HCT116 (cell line): ENCODE data around the gene MESD. TPM values are rescaled to one million over a fixed set of nuclear protein-coding genes. Genes with fewer than 3 reads are reported as not detected.

Experiments used
- ATAC-seq: fragments of 200-7000 bp; cut with Tn5 transposase; 2 replicates; pipeline ENCODE4 v1.9.1; 2020; ENCODE audit warnings: mild to moderate bottlenecking, moderate library complexity
- BruUV-seq: library from RNA; stranded (reverse); fragments of 400-500 nt; replicated peaks from 2 replicates; lab custom pipeline; 2021; lab: Mats Ljungman, UMichigan
- CTCF ChIA-PET: fragments of 300-600 bp; sonication (Branson Sonifier 250); formaldehyde crosslinking; loops from one replicate; lab custom pipeline; 2021; ENCODE audit warnings: antibody characterized with exemption; lab: Charles Lee
- POLR2A ChIA-PET: fragments of 300-600, 350-600 bp; sonication (Branson Sonifier 250); formaldehyde crosslinking; loops from one replicate; lab custom pipeline; 2021; ENCODE audit warnings: antibody characterized with exemption; lab: Charles Lee
- RAD21 ChIA-PET, 2 experiments: fragments of 300-600 bp; sonication (Branson Sonifier 250); formaldehyde crosslinking; loops; one replicate each; lab custom pipeline; 2023; ENCODE audit warnings: low total read pairs in 2 of 2; ENCODE audit not compliant: uncharacterized antibody in 2 of 2, unreplicated experiment in 2 of 2, low non-redundant PET in 1 of 2; lab: Charles Lee
- DNase-seq: peaks from one replicate; pipeline ENCODE4 v3.0.0-alpha.2; 2010; ENCODE audit warnings: low read depth, low spot score
- H2AFZ ChIP-seq: fragments of 200-600 bp; shearing (Covaris generic), sonication (generic); 2 replicates; pipeline ENCODE4 v1.6.1; 2017; ENCODE audit warnings: low read depth, mixed run types, mixed read lengths, antibody characterized with exemption, low read length; ENCODE audit not compliant: poor library complexity, severe bottlenecking
- H3K27ac ChIP-seq: 2 replicates; pipeline ENCODE4 v1.5.1; 2012; ENCODE audit warnings: low read depth, low read length
- H3K27me3 ChIP-seq: fragments of 200-600 bp; sonication (generic); 2 replicates; pipeline ENCODE4 v1.6.1; 2016; ENCODE audit warnings: mixed run types, low read length, mixed read lengths; ENCODE audit not compliant: insufficient read depth
- H3K36me3 ChIP-seq, 2 experiments: fragments of 200-500 bp in 1 of 2; fragments of 200-600 bp in 1 of 2; sonication (Bioruptor generic) in 1 of 2; sonication (generic) in 1 of 2; 2 replicates each; pipeline versions ENCODE4 v1.5.1 to v1.6.1; 2014 to 2016; ENCODE audit warnings: low read length in 2 of 2, inconsistent platforms in 1 of 2, mixed read lengths in 1 of 2, mixed run types in 1 of 2; ENCODE audit not compliant: insufficient read depth in 2 of 2, control insufficient read depth in 1 of 2
- H3K4me1 ChIP-seq, 2 experiments: fragments of 200-600 bp in 1 of 2; sonication (generic) in 1 of 2; 2 replicates each; pipeline versions ENCODE4 v1.5.1 to v1.6.1; 2012 to 2017; ENCODE audit warnings: low read length in 2 of 2, inconsistent platforms in 1 of 2, mild to moderate bottlenecking in 1 of 2, mixed read lengths in 1 of 2, mixed run types in 1 of 2, moderate library complexity in 1 of 2; ENCODE audit not compliant: insufficient read depth in 2 of 2, control insufficient read depth in 1 of 2
- H3K4me2 ChIP-seq: fragments of 200-600 bp; sonication (generic); 2 replicates; pipeline ENCODE4 v1.6.1; 2017; ENCODE audit warnings: mixed run types, low read length, mixed read lengths
- H3K4me3 ChIP-seq, 2 experiments: fragments of 200-600 bp in 1 of 2; sonication (generic) in 1 of 2; replicated peaks in 1 of 2; 2 replicates each; pipeline ENCODE4 v1.5.1; 2011 to 2016; ENCODE audit warnings: low read length in 2 of 2, control low read depth in 1 of 2, low read depth in 1 of 2, mild to moderate bottlenecking in 1 of 2, mixed read lengths in 1 of 2, mixed run types in 1 of 2
- H3K79me2 ChIP-seq: fragments of 200-600 bp; sonication (generic); 2 replicates; pipeline ENCODE4 v1.6.1; 2017; ENCODE audit warnings: mild to moderate bottlenecking, mixed run types, low read length, moderate library complexity, mixed read lengths; ENCODE audit not compliant: insufficient read depth
- H3K9ac ChIP-seq: fragments of 200-600 bp; sonication (generic); 2 replicates; pipeline ENCODE4 v1.6.1; 2016; ENCODE audit warnings: low read length, mixed read lengths
- H3K9me2 ChIP-seq: fragments of 200-600 bp; sonication (generic), shearing (Covaris generic); 2 replicates; pipeline ENCODE4 v1.6.1; 2017; ENCODE audit warnings: mixed run types, mild to moderate bottlenecking, moderate library complexity; ENCODE audit not compliant: insufficient read depth
- H3K9me3 ChIP-seq, 2 experiments: fragments of 200-500 bp in 1 of 2; fragments of 200-600 bp in 1 of 2; sonication (Bioruptor generic) in 1 of 2; sonication (generic) in 1 of 2; 2 replicates each; pipeline ENCODE4 v1.6.1; 2014 to 2017; ENCODE audit warnings: low read length in 2 of 2, mixed read lengths in 2 of 2, inconsistent platforms in 1 of 2, low read depth in 1 of 2, mild to moderate bottlenecking in 1 of 2, mixed run types in 1 of 2, moderate library complexity in 1 of 2; ENCODE audit not compliant: control insufficient read depth in 1 of 2, insufficient read depth in 1 of 2
- H4K20me1 ChIP-seq: fragments of 200-600 bp; sonication (generic), shearing (Covaris generic); 2 replicates; pipeline ENCODE4 v1.6.1; 2017; ENCODE audit warnings: mixed run types, mild to moderate bottlenecking, moderate library complexity; ENCODE audit not compliant: insufficient read depth
- CBX3 ChIP-seq: IDR thresholded peaks from 2 replicates; pipeline ENCODE4 v1.6.1; 2012; ENCODE audit warnings: low read depth
- CEBPB ChIP-seq: IDR thresholded peaks from 2 replicates; pipeline ENCODE4 v1.6.1; 2012; ENCODE audit warnings: low read depth
- ELF1 ChIP-seq: IDR thresholded peaks from 2 replicates; pipeline ENCODE4 v1.6.1; 2012; ENCODE audit warnings: low read depth, borderline replicate concordance
- EZH2phosphoT487 ChIP-seq: fragments of 200-600 bp; IDR thresholded peaks from 2 replicates; pipeline ENCODE4 v1.6.1; 2018; ENCODE audit warnings: antibody characterized with exemption, borderline replicate concordance
- FOSL1 ChIP-seq: IDR thresholded peaks from 2 replicates; pipeline ENCODE4 v1.6.1; 2012; ENCODE audit warnings: low read depth
- JUND ChIP-seq: IDR thresholded peaks from 2 replicates; pipeline ENCODE4 v1.6.1; 2012
- POLR2A ChIP-seq: IDR thresholded peaks from 2 replicates; pipeline ENCODE4 v1.7.0; 2011; ENCODE audit warnings: borderline replicate concordance; ENCODE audit not compliant: insufficient read depth, insufficient read length; ENCODE audit errors: extremely low read depth
- POLR2AphosphoS5 ChIP-seq: IDR thresholded peaks from 2 replicates; pipeline ENCODE4 v1.6.1; 2011; ENCODE audit warnings: mild to moderate bottlenecking, low read depth, low read length, moderate library complexity
- RAD21 ChIP-seq: IDR thresholded peaks from 2 replicates; pipeline ENCODE4 v1.6.1; 2012; ENCODE audit warnings: low read depth, mild to moderate bottlenecking
- SIN3A ChIP-seq: IDR thresholded peaks from 2 replicates; pipeline ENCODE4 v1.6.1; 2012; ENCODE audit warnings: low read depth
- SRF ChIP-seq: IDR thresholded peaks from 2 replicates; pipeline ENCODE4 v1.6.1; 2012; ENCODE audit warnings: low read depth
- TCF7L2 ChIP-seq: IDR thresholded peaks from 2 replicates; pipeline ENCODE4 v1.7.0; 2011; ENCODE audit warnings: borderline replicate concordance, inconsistent platforms; ENCODE audit not compliant: insufficient read depth, insufficient read length; ENCODE audit errors: extremely low read depth
- YY1 ChIP-seq: IDR thresholded peaks from 2 replicates; pipeline ENCODE4 v1.6.1; 2011; ENCODE audit warnings: low read length, low read depth, moderate library complexity, mild to moderate bottlenecking; ENCODE audit not compliant: insufficient replicate concordance; ENCODE audit errors: extremely low read depth
- ZFX ChIP-seq: fragments of 450-650 bp; IDR thresholded peaks from 2 replicates; pipeline ENCODE4 v1.6.1; 2017
- intact Hi-C: fragments of 100-400 bp; cut with micrococcal nuclease; formaldehyde crosslinking; loops from 2 replicates; pipeline ENCODE4 v1.10.0; 2022
- total RNA-seq: library from RNA; stranded (reverse); gene quantifications from one replicate; pipeline ENCODE4 v1.2.1, GENCODE V29; 2021; ENCODE audit not compliant: unreplicated experiment
- TF ChIP-seq, protein P1 (sequence below), 3 experiments: fragments of 200-600 bp in 1 of 3; sonication (generic) in 1 of 3; IDR thresholded peaks in 2 of 3; conservative IDR thresholded peaks in 1 of 3; 2 replicates each; pipeline ENCODE4 v1.5.1; 2012 to 2017; ENCODE audit warnings: low read depth in 2 of 3, low read length in 2 of 3, antibody characterized with exemption in 1 of 3, borderline replicate concordance in 1 of 3, control low read depth in 1 of 3, mild to moderate bottlenecking in 1 of 3, mixed read lengths in 1 of 3, mixed run types in 1 of 3, moderate library complexity in 1 of 3; ENCODE audit not compliant: insufficient read depth in 1 of 3
- TF ChIP-seq, protein P2 (sequence below): IDR thresholded peaks from 2 replicates; pipeline ENCODE4 v1.6.1; 2012; ENCODE audit warnings: low read depth

Gene MESD
- total RNA-seq, 1 experiment from 2014 or later = 22.5 TPM

DNA sequence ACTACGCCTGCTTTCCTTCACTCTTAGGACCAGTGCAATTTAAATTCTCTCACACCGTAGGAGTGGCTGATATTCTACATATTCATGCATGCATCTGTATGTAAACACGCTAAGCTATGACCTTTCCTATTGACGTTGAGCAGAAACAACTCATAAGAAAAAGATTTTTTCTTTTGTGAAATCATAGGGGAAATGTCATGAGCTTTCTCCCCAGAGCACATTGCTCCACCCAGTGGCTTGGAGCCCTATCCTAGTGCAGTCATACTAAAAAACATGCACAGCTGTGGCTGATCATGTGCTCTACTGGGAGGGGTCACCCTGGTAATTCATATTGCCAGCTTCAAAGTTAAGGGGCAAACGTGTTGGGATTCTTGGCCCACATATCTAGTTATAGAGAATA is 1.8 kb upstream of the MESD start:
- peak overlapping the region; percentile 65 for H2AFZ ChIP-seq
- no peaks in the 10 kb centered on the region for H3K36me3 ChIP-seq
- no peak for DNase-seq
- ChIA-PET POLR2A (interaction anchor here (1.4 kb wide), 1 partner anchor 9 kb away, joined by 6 read pairs; the partner anchor contains the start of gene TLNRD1), CTCF (interaction anchor here (0.7 to 3.2 kb wide), 4 partner anchors 9 to 275 kb away, joined by 3 to 14 read pairs (median 4); partner anchors contain the start of gene TLNRD1), RAD21 (no interaction called here)
- H3K27me3 ChIP-seq = no peaks in the 10 kb centered on the region
- no peaks in the 10 kb centered on the region for H3K9me2 ChIP-seq
- peaks cover 30% of the 10 kb centered on the region for H3K79me2 ChIP-seq
- no peaks in the 10 kb centered on the region for H3K9me3 ChIP-seq
- intact Hi-C loops = loop anchor here (10.0 kb wide), 1 partner anchor 333 kb away; the partner anchor contains the start of gene STARD5
- no peak for ATAC-seq
- no peak overlapping the region for H3K4me3 ChIP-seq
- no peak overlapping the region for H3K27ac ChIP-seq
- no peaks in the 10 kb centered on the region for H4K20me1 ChIP-seq
- H3K4me2 ChIP-seq = 0 out of 2 replicates have a peak overlapping the region, but pooled peaks have one; percentile 0
- H3K4me1 ChIP-seq = peaks cover 13 to 29% of the 10 kb centered on the region in 2 experiments; a peak in 3 of 4 replicates
- TF ChIP-seq RAD21 = peak; percentile 25; the same call in 1 of the 2 replicates
- no peak for TF ChIP-seq ZFX
- no peak overlapping the region for H3K9ac ChIP-seq
- BruUV-seq = no TSS peak

DNA sequence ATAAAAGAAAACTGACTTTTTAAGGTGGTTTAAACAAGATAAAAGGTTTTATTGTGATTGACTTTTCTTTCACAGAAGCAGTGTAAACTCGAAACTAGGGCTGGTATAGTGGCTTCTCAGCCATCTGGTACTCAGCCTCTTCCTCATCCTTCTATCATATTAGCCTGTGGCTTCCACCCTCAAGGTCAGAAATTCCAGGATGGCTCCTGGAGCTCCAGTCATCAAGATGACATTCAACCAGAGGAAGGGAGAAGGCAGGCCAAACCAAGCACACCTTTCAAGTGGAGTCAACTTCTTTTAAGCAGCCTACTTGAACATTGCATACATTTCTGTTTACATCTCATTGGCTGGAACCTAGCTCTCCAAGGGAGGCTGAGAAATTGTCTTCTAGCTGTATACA is 1.3 kb upstream of the MESD start:
- Histone ChIP-seq H3K79me2 (peaks cover 34% of the 10 kb centered on the region), H3K27ac (no peak overlapping the region), H3K9me2 (no peaks in the 10 kb centered on the region), H3K9ac (no peak overlapping the region), H3K9me3 (no peaks in the 10 kb centered on the region), H2AFZ (no peak overlapping the region), H3K4me1 (peaks cover 13 to 29% of the 10 kb centered on the region in 2 experiments; a peak in 3 of 4 replicates), H3K4me2 (peak overlapping the region; percentile 89; the same call in 1 of the 2 replicates), H3K4me3 (no peak overlapping the region), H3K36me3 (no peaks in the 10 kb centered on the region), H3K27me3 (no peaks in the 10 kb centered on the region), H4K20me1 (no peaks in the 10 kb centered on the region)
- intact Hi-C loops = loop anchor here (10.0 kb wide), 1 partner anchor 334 kb away; the partner anchor contains the start of gene STARD5
- CTCF ChIA-PET = interaction anchor here (0.7 to 3.2 kb wide), 4 partner anchors 9 to 275 kb away, joined by 3 to 14 read pairs (median 4); partner anchors contain the start of gene TLNRD1
- RAD21 ChIA-PET = no interaction called here
- no TSS peak for BruUV-seq
- POLR2A ChIA-PET = interaction anchor here (0.7 to 1.4 kb wide), 2 partner anchors 9 to 289 kb away, joined by 3 to 6 read pairs; partner anchors contain the start of gene TLNRD1
- TF ChIP-seq CEBPB (no peak), POLR2AphosphoS5 (no peak), CBX3 (no peak), SRF (no peak), ELF1 (no peak), YY1 (no peak), EZH2phosphoT487 (no peak), POLR2A (no peak), FOSL1 (no peak), JUND (no peak), TCF7L2 (no peak), SIN3A (no peak)
- TF ChIP-seq, protein P1, sequence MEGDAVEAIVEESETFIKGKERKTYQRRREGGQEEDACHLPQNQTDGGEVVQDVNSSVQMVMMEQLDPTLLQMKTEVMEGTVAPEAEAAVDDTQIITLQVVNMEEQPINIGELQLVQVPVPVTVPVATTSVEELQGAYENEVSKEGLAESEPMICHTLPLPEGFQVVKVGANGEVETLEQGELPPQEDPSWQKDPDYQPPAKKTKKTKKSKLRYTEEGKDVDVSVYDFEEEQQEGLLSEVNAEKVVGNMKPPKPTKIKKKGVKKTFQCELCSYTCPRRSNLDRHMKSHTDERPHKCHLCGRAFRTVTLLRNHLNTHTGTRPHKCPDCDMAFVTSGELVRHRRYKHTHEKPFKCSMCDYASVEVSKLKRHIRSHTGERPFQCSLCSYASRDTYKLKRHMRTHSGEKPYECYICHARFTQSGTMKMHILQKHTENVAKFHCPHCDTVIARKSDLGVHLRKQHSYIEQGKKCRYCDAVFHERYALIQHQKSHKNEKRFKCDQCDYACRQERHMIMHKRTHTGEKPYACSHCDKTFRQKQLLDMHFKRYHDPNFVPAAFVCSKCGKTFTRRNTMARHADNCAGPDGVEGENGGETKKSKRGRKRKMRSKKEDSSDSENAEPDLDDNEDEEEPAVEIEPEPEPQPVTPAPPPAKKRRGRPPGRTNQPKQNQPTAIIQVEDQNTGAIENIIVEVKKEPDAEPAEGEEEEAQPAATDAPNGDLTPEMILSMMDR (IDR thresholded peaks at IDR 0.05 in 2 of 3, conservative IDR thresholded peaks at IDR 0.05 in 1 of 3; ENCODE audit: borderline replicate concordance in 1 of 3, insufficient read depth in 1 of 3, low read depth in 2 of 3, low read length in 2 of 3) = no peak
- TF ChIP-seq, protein P2, sequence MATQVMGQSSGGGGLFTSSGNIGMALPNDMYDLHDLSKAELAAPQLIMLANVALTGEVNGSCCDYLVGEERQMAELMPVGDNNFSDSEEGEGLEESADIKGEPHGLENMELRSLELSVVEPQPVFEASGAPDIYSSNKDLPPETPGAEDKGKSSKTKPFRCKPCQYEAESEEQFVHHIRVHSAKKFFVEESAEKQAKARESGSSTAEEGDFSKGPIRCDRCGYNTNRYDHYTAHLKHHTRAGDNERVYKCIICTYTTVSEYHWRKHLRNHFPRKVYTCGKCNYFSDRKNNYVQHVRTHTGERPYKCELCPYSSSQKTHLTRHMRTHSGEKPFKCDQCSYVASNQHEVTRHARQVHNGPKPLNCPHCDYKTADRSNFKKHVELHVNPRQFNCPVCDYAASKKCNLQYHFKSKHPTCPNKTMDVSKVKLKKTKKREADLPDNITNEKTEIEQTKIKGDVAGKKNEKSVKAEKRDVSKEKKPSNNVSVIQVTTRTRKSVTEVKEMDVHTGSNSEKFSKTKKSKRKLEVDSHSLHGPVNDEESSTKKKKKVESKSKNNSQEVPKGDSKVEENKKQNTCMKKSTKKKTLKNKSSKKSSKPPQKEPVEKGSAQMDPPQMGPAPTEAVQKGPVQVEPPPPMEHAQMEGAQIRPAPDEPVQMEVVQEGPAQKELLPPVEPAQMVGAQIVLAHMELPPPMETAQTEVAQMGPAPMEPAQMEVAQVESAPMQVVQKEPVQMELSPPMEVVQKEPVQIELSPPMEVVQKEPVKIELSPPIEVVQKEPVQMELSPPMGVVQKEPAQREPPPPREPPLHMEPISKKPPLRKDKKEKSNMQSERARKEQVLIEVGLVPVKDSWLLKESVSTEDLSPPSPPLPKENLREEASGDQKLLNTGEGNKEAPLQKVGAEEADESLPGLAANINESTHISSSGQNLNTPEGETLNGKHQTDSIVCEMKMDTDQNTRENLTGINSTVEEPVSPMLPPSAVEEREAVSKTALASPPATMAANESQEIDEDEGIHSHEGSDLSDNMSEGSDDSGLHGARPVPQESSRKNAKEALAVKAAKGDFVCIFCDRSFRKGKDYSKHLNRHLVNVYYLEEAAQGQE = no peak
- DNase-seq (no peak), ATAC-seq (no peak)
